HG02588 (cell line): ENCODE measurements around the gene FYN.

Source experiments
- ATAC-seq: cut with Tn5 transposase; IDR thresholded peaks from one replicate; pipeline ENCODE4 v1.9.1; 2021; ENCODE audit warnings: mild to moderate bottlenecking, moderate library complexity; ENCODE audit not compliant: unreplicated experiment

The FYN gene

DNA sequence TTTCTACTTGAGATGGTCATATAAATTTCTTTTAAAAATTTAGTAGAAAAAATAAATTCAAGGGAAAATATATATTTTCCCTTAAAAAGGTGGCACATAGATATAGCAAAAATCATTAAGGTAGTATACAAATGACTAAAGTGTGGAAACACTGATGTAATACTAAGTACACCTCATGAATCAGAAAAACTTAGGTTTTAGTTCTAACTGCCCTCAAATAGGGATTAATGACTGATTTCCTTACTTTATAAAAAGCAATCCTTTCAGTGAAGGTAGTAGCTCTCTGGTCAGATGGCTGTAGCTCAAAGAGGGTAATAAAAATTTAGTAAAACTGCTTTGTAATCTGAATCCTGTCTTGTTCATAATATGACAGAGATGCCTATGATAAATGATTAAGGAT, 63.5 kb downstream of the FYN start:
- no peak for ATAC-seq

DNA sequence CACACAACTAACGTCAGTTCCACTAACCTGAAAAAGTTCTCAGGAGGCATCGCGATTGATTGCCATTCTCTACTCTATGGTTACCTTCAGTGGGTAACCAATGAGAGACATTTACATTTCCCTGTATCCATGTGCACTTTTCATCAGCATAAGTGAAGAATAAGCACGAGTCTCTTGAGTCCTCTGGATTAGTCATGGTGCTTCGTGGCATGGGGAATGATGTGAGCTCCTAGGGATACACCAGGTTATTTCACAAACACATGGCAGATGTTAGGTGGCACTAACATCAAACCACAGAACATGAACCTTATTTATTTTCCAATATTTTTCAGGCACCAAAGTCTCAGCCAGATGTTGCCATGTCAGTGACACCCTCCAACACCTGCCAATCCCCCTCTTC, 64.0 kb downstream of the FYN start:
- ATAC-seq = no peak

DNA sequence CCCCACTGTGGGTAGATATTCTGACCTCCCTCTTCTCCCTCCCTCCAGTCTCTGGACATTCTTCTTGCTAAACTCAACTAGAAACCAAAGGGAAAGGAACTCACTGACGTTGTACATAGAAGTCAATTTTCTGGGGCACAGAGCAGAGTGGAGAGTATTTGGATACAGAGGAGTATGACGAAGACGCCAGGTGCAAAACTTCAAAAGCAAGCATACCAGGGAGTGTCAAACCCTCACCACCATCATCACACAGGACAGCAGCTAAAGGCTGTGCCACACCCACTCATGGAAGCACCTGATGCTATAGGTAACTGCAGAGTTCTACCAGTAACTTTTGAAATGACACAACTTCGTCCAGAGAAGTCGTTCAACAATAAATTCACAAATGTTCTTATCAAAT, 64.8 kb downstream of the FYN start:
- no peak for ATAC-seq

DNA sequence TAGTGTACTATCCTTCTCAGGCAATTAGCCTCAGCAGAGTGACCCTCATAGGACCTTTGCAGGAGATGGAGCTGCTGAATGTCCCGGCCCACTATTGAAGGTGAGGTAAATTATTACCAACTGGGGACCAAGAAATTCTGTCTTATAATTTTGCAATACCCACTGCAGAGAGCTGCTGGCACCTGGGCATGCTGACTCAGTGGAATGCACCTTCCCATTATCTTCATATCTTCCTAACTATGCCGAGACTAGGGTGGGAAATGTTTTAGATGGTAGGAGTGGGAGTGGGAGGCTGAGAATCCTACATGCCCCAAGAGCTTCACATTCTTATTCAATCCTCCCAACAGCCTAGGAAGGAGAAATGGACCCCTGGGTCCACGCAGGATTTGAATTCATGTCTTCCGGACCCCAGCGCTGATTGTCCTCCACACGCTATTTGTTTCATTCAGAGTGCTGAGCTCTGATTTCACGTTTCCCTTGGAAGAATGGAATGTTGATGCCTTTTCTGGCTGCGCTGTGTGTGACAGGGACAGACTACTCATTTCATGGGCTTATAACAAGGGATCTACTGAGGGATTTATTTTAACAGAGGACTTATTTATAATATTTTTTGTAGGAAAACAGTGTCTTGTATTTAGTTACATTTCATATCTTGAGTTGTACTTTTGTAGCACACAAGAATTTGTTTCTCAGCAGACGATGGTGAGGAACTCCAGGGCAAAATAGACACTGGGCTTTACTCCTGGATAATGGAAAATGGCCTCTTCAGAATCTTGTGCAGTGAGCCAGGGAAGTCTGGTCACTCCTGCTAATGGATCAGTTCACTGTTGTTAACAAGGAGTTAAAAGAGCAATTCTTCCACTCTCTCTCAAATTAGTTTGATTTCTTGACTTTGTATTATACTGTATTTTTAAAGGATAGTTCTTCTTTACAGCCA, 66.4 kb downstream of the FYN start:
- no peak for ATAC-seq

DNA sequence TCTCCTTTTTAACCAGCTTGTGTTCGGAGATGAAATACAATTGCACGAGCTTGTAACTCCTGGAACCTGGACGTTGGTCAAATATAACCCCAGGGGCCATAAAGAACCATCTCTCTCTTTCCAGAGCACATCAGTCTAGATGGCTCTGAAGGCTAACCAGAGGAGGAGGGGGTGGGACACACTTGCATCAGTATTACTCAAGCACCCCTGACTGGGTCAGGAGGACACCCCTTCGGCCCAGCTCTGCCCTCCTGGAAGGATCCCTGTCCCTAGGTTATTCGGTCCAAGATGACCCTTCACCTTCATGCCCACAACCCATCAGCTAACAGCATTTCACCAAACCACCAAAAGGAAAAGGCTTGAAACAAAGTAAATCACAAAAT, 67.1 kb downstream of the FYN start:
- ATAC-seq = peak; percentile 1

DNA sequence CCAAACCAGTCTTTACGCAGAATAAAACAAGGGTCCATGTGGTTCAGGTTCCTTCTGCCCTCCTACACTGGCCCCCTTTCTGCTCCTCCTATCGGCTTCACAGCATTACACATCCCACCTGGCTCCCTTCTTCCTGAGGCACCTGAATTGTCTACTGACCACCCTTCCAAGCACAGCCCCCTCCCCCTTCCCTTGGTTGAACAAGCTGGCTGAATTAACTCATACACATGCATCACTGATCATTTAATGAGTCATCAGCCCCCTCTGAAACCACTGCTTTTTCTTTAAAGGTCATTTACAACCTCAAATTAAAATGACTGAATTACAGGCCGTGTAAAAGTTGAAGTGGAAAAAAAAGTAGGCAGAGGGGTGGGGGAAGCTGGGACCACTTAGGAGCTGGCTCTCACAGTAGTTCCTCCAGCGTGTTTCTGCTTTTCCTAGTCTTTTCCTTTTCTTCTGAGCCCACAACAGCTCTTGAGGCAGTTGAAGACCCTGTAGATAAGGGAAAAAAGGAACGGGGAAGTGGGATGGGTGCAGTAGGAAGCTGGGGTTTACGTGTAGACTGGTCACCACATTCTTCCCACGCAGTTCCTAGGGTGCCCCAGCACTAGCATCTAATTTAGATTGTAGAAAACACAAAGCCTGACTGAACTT, 67.6 kb downstream of the FYN start:
- ATAC-seq = peak; percentile 49

DNA sequence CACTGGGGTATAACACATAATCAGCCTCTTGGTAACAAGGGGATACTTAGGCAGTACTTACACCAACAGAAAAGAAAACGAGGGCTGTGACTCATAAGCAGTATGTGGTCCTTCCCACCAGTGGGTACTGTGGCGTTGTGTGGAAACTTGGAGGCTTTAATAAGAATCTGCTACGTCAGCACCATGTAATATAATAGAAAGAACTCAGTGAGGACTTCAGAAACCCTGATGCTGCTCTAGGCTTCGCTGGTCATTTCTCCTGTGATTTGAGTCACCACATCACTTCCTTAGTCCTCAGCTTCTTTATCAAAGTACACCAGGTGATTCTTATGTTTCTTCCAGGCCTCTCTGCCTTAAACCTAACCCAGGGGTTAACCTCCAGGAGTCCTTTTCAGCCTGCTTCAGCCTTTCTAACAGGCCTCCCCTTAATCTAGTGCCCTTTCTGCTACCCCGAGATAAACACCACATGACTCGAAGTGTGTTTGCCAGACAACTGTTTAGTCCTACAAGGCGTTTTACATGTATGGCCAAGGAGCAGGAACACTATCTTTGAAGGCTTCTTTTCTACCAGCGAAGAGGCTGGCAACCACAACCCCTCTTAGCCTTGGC, 68.5 kb downstream of the FYN start:
- peak; percentile 54 for ATAC-seq

DNA sequence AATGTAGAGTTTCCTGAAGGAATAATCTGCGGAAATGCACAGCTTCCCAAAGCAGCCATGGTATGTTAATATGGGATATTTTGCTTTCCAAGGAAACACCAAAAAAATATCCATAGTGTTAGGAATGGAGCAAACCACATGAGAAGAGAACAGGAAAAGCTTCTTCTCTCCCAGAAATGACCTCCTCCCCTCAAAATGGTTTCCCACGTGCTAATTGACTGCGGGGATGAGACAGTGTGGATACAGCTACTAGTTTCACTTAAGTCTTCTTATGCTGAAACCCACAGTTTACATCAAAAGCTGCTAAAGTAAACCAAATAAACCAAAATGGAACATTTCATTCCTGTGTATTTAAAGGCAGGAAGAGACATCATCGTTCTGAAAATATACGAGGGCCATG, 69.4 kb downstream of the FYN start:
- ATAC-seq = no peak

DNA sequence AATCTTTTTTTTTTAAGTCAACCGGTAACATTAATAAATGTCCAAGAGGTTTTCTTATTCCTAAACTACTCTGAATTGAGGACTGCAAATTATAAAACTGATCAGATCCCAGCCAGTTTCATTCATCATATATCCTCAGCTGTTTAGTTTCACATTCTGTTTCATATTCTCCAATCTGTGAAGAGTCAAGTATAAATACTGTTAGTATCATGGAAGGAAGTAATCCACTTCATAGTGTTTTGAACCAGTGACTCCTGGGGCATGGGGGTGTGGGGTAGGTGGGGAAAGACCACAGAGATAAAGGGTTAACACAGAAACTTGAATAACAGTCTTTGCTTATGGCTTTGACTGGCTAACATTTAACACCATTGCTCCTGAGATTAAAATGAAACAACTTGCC, 69.9 kb downstream of the FYN start:
- ATAC-seq = no peak

DNA sequence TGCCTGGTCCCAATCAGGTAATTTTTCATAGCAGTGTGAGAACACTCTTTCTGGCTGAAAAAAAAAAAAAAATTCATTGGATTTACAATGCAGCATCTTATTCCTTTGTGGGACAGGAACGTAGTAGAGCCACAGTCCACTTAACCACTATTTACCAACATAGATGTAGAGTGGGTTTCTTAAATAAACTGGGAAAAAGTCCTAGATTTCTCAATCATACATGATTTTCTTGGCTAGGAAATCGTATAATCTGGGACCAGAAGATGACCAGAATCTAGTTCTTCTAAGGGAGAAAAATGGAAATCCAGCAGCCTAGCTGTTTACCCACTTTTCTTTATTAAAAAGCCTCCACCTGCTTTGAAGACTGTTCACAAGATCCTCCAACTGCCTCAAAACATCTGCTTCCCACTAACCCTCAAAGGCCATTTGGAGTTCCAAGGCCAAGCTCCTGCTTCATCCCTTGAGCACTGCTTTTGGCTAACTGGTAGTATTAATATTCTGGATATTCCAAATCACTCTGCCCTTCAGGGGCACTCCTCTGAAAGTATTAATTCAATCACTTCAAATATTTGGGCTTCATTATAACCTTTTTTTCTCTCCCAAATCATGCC, 70.4 kb downstream of the FYN start:
- ATAC-seq = no peak

DNA sequence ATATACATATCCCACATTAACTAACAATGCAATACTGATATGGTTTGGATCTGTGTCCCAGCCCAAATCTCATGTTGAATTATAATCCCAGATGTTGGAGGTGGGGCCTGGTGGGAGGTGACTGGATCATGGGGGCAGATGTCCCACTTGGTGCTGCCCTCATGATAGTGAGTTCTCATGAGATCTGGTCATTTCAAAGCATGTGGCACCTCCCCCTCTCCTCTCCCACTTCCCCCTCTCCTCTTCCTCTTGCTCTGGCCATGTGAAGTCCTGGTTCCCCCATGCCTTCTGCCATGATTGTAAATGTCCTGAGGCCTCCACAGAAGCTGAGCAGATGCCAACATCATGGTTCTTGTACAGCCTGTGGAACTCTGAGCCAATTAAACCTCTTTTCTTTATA, 71.2 kb downstream of the FYN start:
- no peak for ATAC-seq

DNA sequence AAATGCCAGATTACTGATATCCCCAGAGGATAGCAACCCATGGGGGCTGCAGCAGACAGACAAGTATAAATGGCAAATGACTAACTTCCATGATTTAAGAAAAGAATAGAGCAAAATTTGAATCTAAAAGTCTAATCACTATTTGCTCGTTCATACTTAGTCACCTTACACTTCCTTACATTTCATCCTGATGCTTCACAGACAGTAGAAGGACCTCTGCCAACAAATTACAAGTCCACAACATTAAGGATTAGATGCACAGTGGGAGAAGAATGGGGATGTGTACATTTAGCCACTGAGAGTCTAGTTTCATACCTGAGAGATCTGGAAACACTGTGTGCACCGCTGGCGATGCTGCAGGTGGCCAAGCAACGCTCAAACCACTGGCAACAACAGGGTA, 72.4 kb downstream of the FYN start:
- no peak for ATAC-seq

DNA sequence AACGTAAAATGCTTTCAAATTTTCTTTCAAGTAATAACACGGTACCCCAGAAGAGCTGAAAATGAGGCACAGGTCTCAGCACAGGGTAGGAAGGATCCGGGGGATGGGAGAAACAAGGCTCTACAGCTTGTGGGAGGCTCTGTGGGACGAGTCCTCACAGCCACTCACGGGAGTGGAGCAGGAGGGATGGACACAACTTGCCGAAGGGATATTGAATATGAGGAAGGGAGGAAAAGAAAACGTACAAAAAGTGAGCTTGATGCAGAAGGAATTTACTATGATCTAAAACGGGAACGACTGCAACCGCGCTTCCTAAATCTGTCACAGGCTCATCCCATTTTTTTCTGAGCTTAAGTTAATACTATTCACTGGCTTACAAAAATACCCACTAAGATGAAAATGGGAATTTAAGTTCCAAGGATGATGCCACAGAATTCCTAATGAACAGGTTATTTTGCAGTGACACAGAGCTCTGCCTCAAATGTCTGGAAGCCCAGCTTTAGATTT, 72.9 kb downstream of the FYN start:
- no peak for ATAC-seq

DNA sequence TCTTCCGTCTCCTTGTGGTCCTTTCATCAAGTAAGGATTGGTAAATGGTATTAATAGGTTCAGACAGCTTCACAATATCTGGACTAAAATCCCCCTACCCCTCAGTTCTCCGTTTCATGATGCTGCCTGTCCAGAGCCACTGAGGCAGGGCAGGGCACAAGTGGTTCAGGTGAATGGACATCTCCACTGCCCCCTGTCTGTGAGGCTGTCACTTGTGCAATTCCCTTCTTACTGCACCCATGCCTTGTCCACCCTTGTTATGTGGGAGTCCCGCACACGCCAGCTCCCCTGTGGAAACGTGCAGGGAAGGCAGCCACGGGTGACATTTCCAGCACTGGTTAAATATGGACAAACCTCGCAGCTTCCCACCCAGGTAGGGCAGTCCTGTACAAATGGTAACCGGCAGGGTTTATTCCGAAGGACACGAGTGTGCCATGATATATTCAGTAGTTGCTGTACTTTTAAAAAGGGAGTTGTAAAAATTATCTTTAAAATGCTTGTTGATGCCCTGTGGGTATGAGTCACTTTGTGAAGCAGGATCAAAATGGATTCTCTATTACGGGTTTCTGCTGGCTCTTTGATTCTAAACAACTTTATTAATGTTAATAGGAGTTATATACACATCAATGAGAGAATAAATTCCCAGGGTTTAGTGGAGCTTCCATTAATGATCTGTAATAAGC, 73.5 kb downstream of the FYN start:
- no peak for ATAC-seq

DNA sequence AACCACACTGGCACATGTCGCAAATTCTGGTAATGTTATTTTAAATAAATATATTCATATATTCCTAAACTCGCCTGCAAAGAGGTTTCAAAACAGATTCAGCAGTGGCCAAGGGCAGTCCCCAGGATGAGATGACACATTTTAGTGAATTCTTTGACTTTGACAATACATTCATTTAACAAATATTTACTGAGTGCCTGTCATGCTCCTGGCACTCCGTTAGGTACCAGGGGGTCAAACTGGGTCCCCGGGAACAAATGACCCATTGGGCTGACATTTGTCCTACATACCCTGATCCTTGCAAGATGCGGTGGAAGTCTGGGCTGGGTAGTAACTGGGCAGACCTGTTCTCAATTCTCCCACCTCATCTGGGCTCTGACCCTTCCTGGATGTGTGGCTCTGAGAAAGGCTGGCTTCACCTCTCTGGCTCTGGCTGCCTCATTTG, 74.9 kb downstream of the FYN start:
- no peak for ATAC-seq

DNA sequence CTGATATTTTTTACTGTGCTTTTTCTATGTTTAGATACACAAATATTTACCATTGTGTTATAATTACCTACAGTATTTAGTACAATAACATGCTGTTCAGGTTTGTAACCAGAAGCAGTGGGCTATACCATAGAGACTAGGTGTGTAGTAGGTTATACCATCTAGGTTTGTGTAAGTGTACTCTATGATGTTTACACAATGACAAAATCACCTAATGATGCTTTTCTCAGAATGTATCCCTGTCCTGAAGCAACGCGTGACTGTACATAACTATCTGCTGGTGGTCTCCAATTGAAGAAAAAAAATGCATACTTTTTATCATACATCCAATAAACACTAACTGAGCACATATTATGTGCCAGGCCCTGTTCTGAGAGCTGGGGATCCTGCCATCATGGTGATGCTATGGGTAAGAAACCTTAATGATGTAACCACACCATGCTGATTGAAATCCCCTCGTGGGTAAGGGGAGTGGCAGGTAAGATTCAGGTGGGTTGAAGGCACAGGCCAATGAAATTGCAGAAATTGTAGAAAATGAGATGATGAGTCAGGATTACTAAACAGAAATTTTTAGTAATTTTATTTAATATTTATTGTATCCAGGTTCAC, 76.8 kb downstream of the FYN start:
- ATAC-seq = no peak

DNA sequence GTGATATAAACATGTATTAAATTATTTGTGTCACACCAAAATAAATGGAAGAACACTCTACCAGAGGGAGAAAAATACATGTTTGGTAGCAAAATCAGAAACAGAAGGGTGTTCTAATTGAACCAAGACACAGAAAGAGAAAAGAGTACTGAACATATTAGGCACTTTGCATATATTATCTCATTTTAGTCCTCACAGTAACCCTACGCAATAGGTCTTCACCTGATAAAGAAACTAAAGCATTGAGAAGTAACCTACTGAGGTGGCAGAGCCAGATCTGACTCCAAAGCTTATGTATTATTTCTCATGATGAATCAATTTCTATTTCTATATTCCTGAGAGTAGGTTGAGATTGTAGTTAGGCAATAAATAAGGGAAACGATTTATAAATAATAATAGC, 77.7 kb downstream of the FYN start:
- ATAC-seq = no peak

DNA sequence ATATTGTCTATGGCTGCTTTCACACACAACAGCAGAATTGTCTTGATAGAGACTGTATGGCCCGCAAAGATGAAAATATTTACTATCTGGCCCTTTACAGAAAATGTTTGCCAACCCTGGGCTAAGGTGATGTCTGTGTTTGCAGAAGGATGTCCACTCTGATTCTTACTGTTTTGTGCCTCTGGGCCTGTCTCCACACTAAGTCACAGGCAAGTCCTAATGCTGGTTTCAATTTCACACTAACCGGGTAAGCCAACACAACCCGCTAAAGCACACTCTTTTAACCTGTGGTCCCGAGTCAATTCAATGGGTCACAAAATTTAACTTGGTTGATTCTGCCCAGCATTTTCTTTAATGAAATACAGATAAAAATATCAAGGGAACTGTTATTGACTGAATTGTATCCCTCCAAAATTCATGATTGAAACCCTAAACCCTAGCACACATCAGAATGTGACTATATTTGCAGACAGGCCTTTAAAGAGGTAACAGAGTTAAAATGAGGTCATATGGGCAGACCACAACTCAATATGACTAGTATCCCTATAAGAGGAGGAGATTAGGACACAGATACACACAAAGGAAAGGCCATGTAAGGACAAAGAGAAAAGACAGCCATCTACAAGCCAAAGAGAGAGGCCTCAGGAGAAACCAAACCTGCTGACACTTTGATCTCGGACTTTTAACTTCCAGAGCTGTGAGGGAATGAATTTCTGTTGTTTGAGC, 78.4 kb downstream of the FYN start:
- ATAC-seq = no peak

DNA sequence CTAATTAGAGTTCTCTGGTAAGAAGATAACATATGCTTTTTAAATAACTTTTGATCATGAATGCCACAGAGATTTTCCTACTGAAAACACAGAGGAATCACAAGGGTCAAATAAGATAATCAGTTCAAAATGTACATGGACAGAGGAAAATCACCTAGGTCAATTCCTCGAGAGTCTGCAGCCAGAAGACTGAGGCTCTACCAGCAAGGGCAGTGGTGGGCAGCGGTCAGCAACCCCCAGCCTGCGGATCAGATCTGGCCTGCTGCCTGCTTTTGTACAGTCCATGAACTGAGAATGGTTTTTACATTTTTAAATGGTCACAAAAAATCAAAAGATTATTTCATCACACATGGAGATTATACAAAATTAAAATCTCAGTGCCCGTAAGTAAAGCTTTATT, 79.0 kb downstream of the FYN start:
- no peak for ATAC-seq

DNA sequence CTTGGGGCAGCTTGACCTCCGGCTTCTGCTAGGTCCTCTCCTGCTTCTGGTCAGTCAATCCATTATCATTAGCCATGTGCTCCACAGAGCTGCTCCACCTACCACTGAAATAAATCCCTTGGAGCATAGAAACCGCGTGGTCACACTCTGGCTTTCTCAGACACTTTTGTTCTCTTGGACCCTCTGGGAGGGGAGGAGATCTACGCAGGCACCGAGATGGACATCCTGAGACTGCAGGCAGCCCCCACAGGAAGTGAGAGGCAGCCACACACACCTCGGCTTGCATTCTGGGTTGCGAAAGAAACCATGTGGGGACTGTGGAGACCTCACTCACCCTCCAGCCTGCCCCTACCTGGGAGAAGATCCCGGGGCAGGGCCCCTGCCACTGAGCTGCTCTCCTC, 79.5 kb downstream of the FYN start:
- ATAC-seq = no peak
